K562 (cell line): ENCODE results near the gene PARD3B.

Source experiments
- CREB1 ChIP-seq, 2 experiments: sonication (generic) in 1 of 2; formaldehyde crosslinking in 1 of 2; IDR thresholded peaks; 2 replicates each; pipeline versions ENCODE4 v1.6.1 to v1.8.0; 2012 to 2022; ENCODE audit warnings: inconsistent platforms in 1 of 2, mild to moderate bottlenecking in 1 of 2, missing genetic modification reagents in 1 of 2, moderate library complexity in 1 of 2
- EP300 ChIP-seq: IDR thresholded peaks from 2 replicates; pipeline ENCODE4 v1.6.1; 2012; ENCODE audit warnings: low read length, improper control_type of control experiment
- JUN ChIP-seq, 2 experiments: sonication (generic) in 1 of 2; formaldehyde crosslinking in 1 of 2; IDR thresholded peaks; 2 replicates each; pipeline versions ENCODE4 v1.6.1 to v1.8.0; 2012 to 2022; ENCODE audit warnings: borderline replicate concordance in 2 of 2, mild to moderate bottlenecking in 2 of 2, improper control_type of control experiment in 1 of 2, low read depth in 1 of 2, low read length in 1 of 2, missing genetic modification reagents in 1 of 2
- MYC ChIP-seq, 2 experiments: fragments of 250-450 bp in 1 of 2; sonication (Bioruptor Pico) in 1 of 2; IDR thresholded peaks; 2 replicates each; pipeline versions ENCODE4 v1.5.1 to v1.6.1; 2012 to 2021; ENCODE audit warnings: low read depth in 2 of 2, borderline replicate concordance in 1 of 2, improper control_type of control experiment in 1 of 2, low read length in 1 of 2, mild to moderate bottlenecking in 1 of 2, moderate library complexity in 1 of 2
- MYNN ChIP-seq, 2 experiments: sonication (generic); formaldehyde crosslinking in 1 of 2; IDR thresholded peaks; 2 replicates each; pipeline versions ENCODE4 v1.5.0 to v1.6.1; 2016 to 2020; ENCODE audit warnings: antibody characterized with exemption in 1 of 2, missing genetic modification reagents in 1 of 2
- ZNF274 ChIP-seq: IDR thresholded peaks from 2 replicates; pipeline ENCODE4 v1.6.1; 2011; ENCODE audit warnings: low read depth, mild to moderate bottlenecking, low read length, moderate library complexity, borderline replicate concordance
- TF ChIP-seq, protein P1 (sequence below), 3 experiments: IDR thresholded peaks in 2 of 3; conservative IDR thresholded peaks in 1 of 3; 2 replicates each; pipeline ENCODE4 v1.5.1; 2011 to 2012; ENCODE audit warnings: low read length in 3 of 3, mild to moderate bottlenecking in 3 of 3, control low read depth in 2 of 3, improper control_type of control experiment in 1 of 3, inconsistent platforms in 1 of 3, low read depth in 1 of 3, mixed read lengths in 1 of 3, moderate library complexity in 1 of 3; ENCODE audit not compliant: insufficient read depth in 2 of 3
- TF ChIP-seq, protein P2 (sequence below): sonication (generic); formaldehyde crosslinking; IDR thresholded peaks from 2 replicates; pipeline ENCODE4 v1.9.0; 2022; ENCODE audit warnings: mild to moderate bottlenecking, missing genetic modification reagents
- TF ChIP-seq, protein P3 (sequence below), 2 experiments: fragments of 450-650 bp; formaldehyde crosslinking in 1 of 2; IDR thresholded peaks; 2 replicates each; pipeline versions ENCODE4 v1.4.0 to v1.6.1; 2014 to 2020; ENCODE audit warnings: mild to moderate bottlenecking in 2 of 2, borderline replicate concordance in 1 of 2, low read depth in 1 of 2

DNA sequence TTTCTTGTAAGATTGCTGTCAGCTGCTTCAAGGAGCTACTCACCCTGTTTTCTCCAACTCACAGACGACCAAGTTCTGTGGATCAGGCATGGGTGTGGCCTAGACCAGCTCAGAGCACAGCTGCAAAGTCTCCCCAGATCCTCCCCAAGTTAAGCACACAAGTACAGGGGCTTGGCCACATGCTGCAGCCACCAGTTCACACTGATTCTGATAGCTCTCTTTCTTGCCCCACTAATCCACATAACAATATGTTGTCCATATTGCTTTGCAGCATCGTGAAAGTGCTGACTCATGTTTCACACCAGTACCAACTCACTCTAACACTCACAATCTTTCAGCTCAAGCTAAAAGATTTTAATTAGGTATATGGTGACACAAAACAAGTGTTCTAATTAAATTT, 437.0 kb downstream of the PARD3B start:
- TF ChIP-seq EP300 (no peak), MYC (IDR thresholded peaks at IDR 0.05; ENCODE audit: low read depth, low read length) (no peak), MYC (CRISPR knock-in tag; IDR thresholded peaks at IDR 0.05; ENCODE audit: borderline replicate concordance, low read depth) (no peak), ZNF274 (no peak), MYNN (IDR thresholded peaks at IDR 0.05) (no peak), MYNN (CRISPR knock-in tag; IDR thresholded peaks at IDR 0.05) (no peak), CREB1 (IDR thresholded peaks at IDR 0.05) (no peak), CREB1 (CRISPR knock-in tag; IDR thresholded peaks at IDR 0.05) (no peak), JUN (IDR thresholded peaks at IDR 0.05; ENCODE audit: borderline replicate concordance, low read depth, low read length) (no peak), JUN (CRISPR knock-in tag; IDR thresholded peaks at IDR 0.05; ENCODE audit: borderline replicate concordance) (no peak)
- TF ChIP-seq, protein P1, sequence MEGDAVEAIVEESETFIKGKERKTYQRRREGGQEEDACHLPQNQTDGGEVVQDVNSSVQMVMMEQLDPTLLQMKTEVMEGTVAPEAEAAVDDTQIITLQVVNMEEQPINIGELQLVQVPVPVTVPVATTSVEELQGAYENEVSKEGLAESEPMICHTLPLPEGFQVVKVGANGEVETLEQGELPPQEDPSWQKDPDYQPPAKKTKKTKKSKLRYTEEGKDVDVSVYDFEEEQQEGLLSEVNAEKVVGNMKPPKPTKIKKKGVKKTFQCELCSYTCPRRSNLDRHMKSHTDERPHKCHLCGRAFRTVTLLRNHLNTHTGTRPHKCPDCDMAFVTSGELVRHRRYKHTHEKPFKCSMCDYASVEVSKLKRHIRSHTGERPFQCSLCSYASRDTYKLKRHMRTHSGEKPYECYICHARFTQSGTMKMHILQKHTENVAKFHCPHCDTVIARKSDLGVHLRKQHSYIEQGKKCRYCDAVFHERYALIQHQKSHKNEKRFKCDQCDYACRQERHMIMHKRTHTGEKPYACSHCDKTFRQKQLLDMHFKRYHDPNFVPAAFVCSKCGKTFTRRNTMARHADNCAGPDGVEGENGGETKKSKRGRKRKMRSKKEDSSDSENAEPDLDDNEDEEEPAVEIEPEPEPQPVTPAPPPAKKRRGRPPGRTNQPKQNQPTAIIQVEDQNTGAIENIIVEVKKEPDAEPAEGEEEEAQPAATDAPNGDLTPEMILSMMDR (IDR thresholded peaks at IDR 0.05 in 2 of 3, conservative IDR thresholded peaks at IDR 0.05 in 1 of 3; ENCODE audit: insufficient read depth in 2 of 3, low read depth in 1 of 3, low read length in 3 of 3): no peak
- TF ChIP-seq, protein P2, sequence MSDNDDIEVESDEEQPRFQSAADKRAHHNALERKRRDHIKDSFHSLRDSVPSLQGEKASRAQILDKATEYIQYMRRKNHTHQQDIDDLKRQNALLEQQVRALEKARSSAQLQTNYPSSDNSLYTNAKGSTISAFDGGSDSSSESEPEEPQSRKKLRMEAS (CRISPR knock-in tag): no peak
- TF ChIP-seq, protein P3, sequence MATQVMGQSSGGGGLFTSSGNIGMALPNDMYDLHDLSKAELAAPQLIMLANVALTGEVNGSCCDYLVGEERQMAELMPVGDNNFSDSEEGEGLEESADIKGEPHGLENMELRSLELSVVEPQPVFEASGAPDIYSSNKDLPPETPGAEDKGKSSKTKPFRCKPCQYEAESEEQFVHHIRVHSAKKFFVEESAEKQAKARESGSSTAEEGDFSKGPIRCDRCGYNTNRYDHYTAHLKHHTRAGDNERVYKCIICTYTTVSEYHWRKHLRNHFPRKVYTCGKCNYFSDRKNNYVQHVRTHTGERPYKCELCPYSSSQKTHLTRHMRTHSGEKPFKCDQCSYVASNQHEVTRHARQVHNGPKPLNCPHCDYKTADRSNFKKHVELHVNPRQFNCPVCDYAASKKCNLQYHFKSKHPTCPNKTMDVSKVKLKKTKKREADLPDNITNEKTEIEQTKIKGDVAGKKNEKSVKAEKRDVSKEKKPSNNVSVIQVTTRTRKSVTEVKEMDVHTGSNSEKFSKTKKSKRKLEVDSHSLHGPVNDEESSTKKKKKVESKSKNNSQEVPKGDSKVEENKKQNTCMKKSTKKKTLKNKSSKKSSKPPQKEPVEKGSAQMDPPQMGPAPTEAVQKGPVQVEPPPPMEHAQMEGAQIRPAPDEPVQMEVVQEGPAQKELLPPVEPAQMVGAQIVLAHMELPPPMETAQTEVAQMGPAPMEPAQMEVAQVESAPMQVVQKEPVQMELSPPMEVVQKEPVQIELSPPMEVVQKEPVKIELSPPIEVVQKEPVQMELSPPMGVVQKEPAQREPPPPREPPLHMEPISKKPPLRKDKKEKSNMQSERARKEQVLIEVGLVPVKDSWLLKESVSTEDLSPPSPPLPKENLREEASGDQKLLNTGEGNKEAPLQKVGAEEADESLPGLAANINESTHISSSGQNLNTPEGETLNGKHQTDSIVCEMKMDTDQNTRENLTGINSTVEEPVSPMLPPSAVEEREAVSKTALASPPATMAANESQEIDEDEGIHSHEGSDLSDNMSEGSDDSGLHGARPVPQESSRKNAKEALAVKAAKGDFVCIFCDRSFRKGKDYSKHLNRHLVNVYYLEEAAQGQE (IDR thresholded peaks at IDR 0.05; ENCODE audit: borderline replicate concordance): no peak
- TF ChIP-seq, protein P3 (CRISPR knock-in tag; IDR thresholded peaks at IDR 0.05; ENCODE audit: low read depth): no peak
